ENCODE results near the gene TLR1.

GRCh38 chr4:38783109-38783460 is 21.5 kb downstream of the TLR1 start:
- TF ChIP-seq CTCF (IDR thresholded peaks at IDR 0.05; ENCODE audit: poor library complexity, severe bottlenecking): no peak
- TF ChIP-seq POLR2AphosphoS5 (IDR thresholded peaks at IDR 0.05): no peak
- no peak for TF ChIP-seq TAF1 (IDR thresholded peaks at IDR 0.05; ENCODE audit: low read depth)
- TF ChIP-seq EZH2 (IDR thresholded peaks at IDR 0.05; ENCODE audit: borderline replicate concordance, insufficient read depth, low read length, poor library complexity, severe bottlenecking): no peak
- TF ChIP-seq, protein P1, sequence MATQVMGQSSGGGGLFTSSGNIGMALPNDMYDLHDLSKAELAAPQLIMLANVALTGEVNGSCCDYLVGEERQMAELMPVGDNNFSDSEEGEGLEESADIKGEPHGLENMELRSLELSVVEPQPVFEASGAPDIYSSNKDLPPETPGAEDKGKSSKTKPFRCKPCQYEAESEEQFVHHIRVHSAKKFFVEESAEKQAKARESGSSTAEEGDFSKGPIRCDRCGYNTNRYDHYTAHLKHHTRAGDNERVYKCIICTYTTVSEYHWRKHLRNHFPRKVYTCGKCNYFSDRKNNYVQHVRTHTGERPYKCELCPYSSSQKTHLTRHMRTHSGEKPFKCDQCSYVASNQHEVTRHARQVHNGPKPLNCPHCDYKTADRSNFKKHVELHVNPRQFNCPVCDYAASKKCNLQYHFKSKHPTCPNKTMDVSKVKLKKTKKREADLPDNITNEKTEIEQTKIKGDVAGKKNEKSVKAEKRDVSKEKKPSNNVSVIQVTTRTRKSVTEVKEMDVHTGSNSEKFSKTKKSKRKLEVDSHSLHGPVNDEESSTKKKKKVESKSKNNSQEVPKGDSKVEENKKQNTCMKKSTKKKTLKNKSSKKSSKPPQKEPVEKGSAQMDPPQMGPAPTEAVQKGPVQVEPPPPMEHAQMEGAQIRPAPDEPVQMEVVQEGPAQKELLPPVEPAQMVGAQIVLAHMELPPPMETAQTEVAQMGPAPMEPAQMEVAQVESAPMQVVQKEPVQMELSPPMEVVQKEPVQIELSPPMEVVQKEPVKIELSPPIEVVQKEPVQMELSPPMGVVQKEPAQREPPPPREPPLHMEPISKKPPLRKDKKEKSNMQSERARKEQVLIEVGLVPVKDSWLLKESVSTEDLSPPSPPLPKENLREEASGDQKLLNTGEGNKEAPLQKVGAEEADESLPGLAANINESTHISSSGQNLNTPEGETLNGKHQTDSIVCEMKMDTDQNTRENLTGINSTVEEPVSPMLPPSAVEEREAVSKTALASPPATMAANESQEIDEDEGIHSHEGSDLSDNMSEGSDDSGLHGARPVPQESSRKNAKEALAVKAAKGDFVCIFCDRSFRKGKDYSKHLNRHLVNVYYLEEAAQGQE (IDR thresholded peaks at IDR 0.05; ENCODE audit: borderline replicate concordance): no peak
- no peak for TF ChIP-seq RAD21 (conservative IDR thresholded peaks at IDR 0.05)
- no peak for TF ChIP-seq EP300 (conservative IDR thresholded peaks at IDR 0.05; ENCODE audit: poor library complexity, severe bottlenecking)
- no peak for TF ChIP-seq MXI1 (conservative IDR thresholded peaks at IDR 0.05; ENCODE audit: poor library complexity, severe bottlenecking)
- TF ChIP-seq SMC3 (conservative IDR thresholded peaks at IDR 0.05; ENCODE audit: poor library complexity): no peak

All from neural cell (in vitro differentiated cells).